K562 (cell line): ENCODE results near the gene RNF213. TPM values are rescaled to one million over a fixed set of nuclear protein-coding genes. Genes with fewer than 3 reads are reported as not detected.

Experiments used
- CHD2 ChIP-seq: IDR thresholded peaks from 2 replicates; pipeline ENCODE4 v1.6.1; 2011; ENCODE audit warnings: low read depth, low read length
- ETV6 ChIP-seq, 3 experiments: fragments of 150-350 bp in 1 of 3; sonication (generic) in 1 of 3; formaldehyde crosslinking in 1 of 3; IDR thresholded peaks; 2 replicates each; pipeline versions ENCODE4 v1.6.1 to v1.8.0; 2014 to 2022; ENCODE audit warnings: borderline replicate concordance in 2 of 3, low read depth in 2 of 3, antibody characterized with exemption in 1 of 3, low read length in 1 of 3, mild to moderate bottlenecking in 1 of 3, missing genetic modification reagents in 1 of 3
- JUND ChIP-seq, 2 experiments: IDR thresholded peaks; 2 replicates in 1 of 2; 3 replicates in 1 of 2; pipeline ENCODE4 v1.6.1; 2011; ENCODE audit warnings: borderline replicate concordance in 2 of 2, low read depth in 2 of 2, low read length in 2 of 2, improper control_type of control experiment in 1 of 2, missing biosample characterization in 1 of 2, missing genetic modification characterization in 1 of 2, missing genetic modification reagents in 1 of 2
- KDM2B ChIP-seq: fragments of 250-450 bp; sonication (Bioruptor Pico); IDR thresholded peaks from 2 replicates; pipeline ENCODE4 v1.8.0; 2021; ENCODE audit warnings: mild to moderate bottlenecking, moderate library complexity
- NR4A1 ChIP-seq, 2 experiments: fragments of 250-450 bp in 1 of 2; fragments of 450-650 bp in 1 of 2; sonication (Bioruptor Pico) in 1 of 2; IDR thresholded peaks; 2 replicates each; pipeline versions ENCODE4 v1.4.0 to v1.6.1; 2016 to 2020; ENCODE audit warnings: mild to moderate bottlenecking in 2 of 2, missing compliant biosample characterization in 1 of 2, missing genetic modification characterization in 1 of 2, moderate library complexity in 1 of 2
- NRF1 ChIP-seq, 2 experiments: fragments of 450-650 bp; IDR thresholded peaks in 1 of 2; conservative IDR thresholded peaks in 1 of 2; 2 replicates each; pipeline ENCODE4 v1.6.1; 2014; ENCODE audit warnings: mild to moderate bottlenecking in 2 of 2
- PCBP1 ChIP-seq: fragments of 200-400 bp; formaldehyde crosslinking; IDR thresholded peaks from 2 replicates; pipeline ENCODE4 v1.6.1; 2018; ENCODE audit warnings: mild to moderate bottlenecking, low read depth, low read length; ENCODE audit not compliant: poor library complexity, severe bottlenecking
- PHF8 ChIP-seq: fragments of 200-600 bp; sonication (generic); IDR thresholded peaks from 2 replicates; pipeline ENCODE4 v1.6.1; 2012; ENCODE audit warnings: mixed run types, mild to moderate bottlenecking, inconsistent platforms, low read length, moderate library complexity, borderline replicate concordance
- RB1 ChIP-seq: fragments of 450-650 bp; IDR thresholded peaks from 2 replicates; pipeline ENCODE4 v1.6.1; 2017; ENCODE audit warnings: low read depth, mild to moderate bottlenecking
- SIN3A ChIP-seq, 2 experiments: fragments of 150-350 bp in 1 of 2; IDR thresholded peaks; 2 replicates each; pipeline ENCODE4 v1.6.1; 2011 to 2016; ENCODE audit warnings: borderline replicate concordance in 2 of 2, low read depth in 2 of 2, low read length in 2 of 2, mild to moderate bottlenecking in 2 of 2, moderate library complexity in 2 of 2; ENCODE audit not compliant: control insufficient read depth in 1 of 2
- SNIP1 ChIP-seq: fragments of 450-650 bp; IDR thresholded peaks from 2 replicates; pipeline ENCODE4 v1.7.1; 2017; ENCODE audit warnings: low read depth, mild to moderate bottlenecking
- SUPT5H ChIP-seq: fragments of 450-650 bp; IDR thresholded peaks from 2 replicates; pipeline ENCODE4 v1.6.1; 2016
- TAL1 ChIP-seq: fragments of 450-650 bp; IDR thresholded peaks from 2 replicates; pipeline ENCODE4 v1.6.1; 2016; ENCODE audit warnings: mild to moderate bottlenecking
- ZNF212 ChIP-seq: fragments of 450-650 bp; formaldehyde crosslinking; IDR thresholded peaks from 2 replicates; pipeline ENCODE4 v1.4.0; 2020; ENCODE audit warnings: mild to moderate bottlenecking
- ZNF583 ChIP-seq: fragments of 250-450 bp; sonication (Bioruptor Pico); IDR thresholded peaks from 2 replicates; pipeline ENCODE4 v1.4.0; 2020
- ZNF644 ChIP-seq: fragments of 200-800 bp; sonication (Bioruptor generic); IDR thresholded peaks from 2 replicates; pipeline ENCODE4 v1.6.1; 2016; ENCODE audit warnings: low read depth, missing genetic modification characterization, missing compliant biosample characterization
- polyA plus RNA-seq, 8 experiments: library from polyadenylated mRNA; depleted of rRNA in 4 of 8; stranded (reverse) in 5 of 8; unstranded in 3 of 8; fragments of >200 nt; fragmentation: Nextera tagmentation in 2 of 8; fragmentation: Illumina TruSeq in 1 of 8; extraction: Ambion mirVana in 2 of 8; extraction: Trizol in 1 of 8; gene quantifications; 2 replicates each; pipeline versions ENCODE4 v1.2.1 to v1.2.3, GENCODE V29; 2011 to 2014; ENCODE audit warnings: inconsistent platforms in 1 of 8, missing spikeins in 1 of 8
- total RNA-seq, 7 experiments: library from RNA; depleted of rRNA in 6 of 7; stranded (reverse); fragments of >200 nt in 6 of 7; fragmentation: Illumina TruSeq in 2 of 7; extraction: Trizol in 2 of 7; gene quantifications; 2 replicates each; pipeline versions ENCODE4 v1.2.1 to v1.2.3, GENCODE V29; 2011 to 2021; ENCODE audit warnings: low replicate concordance in 1 of 7
- TF ChIP-seq, protein P1 (sequence below): fragments of 450-650 bp; IDR thresholded peaks from 2 replicates; pipeline ENCODE4 v1.6.1; 2018; ENCODE audit not compliant: partially characterized antibody
- TF ChIP-seq, protein P2 (sequence below), 2 experiments: fragments of 450-650 bp; conservative IDR thresholded peaks; 2 replicates each; pipeline ENCODE4 v1.6.1; 2017; ENCODE audit warnings: mild to moderate bottlenecking in 2 of 2, moderate library complexity in 2 of 2
- TF ChIP-seq, protein P3 (sequence below): sonication (generic); formaldehyde crosslinking; IDR thresholded peaks from 2 replicates; pipeline ENCODE4 v1.8.0; 2022; ENCODE audit warnings: mild to moderate bottlenecking, missing genetic modification reagents

RNF213 gene
- total and polyA plus RNA-seq, 9 of the 15 experiments (the other 6 are each of a cell fraction or from before 2014, with no cell fraction given): 5.3 to 33.6 (median 17.9) TPM

DNA sequence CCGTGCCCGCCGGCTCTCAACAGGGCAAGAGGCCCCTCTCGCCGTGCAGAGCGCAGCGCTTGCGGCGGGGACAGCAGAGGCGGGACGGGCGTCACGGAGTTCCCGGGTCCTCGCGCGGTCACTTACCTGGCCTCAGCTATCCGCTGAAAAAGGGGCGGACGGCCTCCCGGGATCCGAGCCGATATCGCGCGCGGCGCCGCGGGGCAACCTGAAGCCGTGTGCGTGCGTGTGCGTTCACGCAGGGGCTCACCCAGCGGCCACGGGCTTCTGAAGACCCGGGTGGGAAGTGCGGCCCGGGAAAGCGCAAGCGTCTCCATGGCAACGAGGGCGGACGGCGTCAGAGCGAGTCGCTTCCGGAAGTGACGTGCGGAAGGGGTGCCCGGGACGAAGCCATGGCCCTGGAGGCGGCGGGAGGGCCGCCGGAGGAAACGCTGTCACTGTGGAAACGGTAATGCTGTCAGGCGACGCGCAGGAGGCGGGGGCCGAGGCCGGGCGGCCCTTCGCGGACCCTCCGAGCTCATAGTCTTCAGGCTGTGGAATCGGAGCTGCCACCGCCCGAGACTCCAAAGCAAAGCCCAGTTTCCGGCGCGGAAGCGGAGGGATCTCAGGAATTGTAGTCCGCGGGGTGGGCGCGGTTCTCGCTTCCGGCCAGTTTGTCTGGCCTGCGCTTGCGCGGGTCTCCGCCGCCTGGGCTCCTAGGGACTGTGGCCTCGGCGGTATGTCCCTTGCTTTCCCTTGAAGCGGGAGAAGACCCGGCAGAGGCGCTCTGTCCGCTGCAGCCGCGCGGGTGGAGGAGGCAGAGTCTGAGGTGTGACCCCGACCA is 154.4 kb downstream of the RNF213 start, which contains the start of gene ENDOV (continued):
- TF ChIP-seq SNIP1: no peak
- peak; percentile 56; the same call in 1 of the 2 replicates for TF ChIP-seq JUND (IDR thresholded peaks at IDR 0.05; ENCODE audit: borderline replicate concordance, low read depth, low read length)
- no peak for TF ChIP-seq JUND (tag; IDR thresholded peaks at IDR 0.05; ENCODE audit: borderline replicate concordance, low read depth, low read length)
- TF ChIP-seq PHF8: peak; percentile 79; the same call in 1 of the 2 replicates
- peak; percentile 88 for TF ChIP-seq KDM2B (CRISPR knock-in tag)
- TF ChIP-seq ZNF644 (tag): no peak
- TF ChIP-seq, protein P1, sequence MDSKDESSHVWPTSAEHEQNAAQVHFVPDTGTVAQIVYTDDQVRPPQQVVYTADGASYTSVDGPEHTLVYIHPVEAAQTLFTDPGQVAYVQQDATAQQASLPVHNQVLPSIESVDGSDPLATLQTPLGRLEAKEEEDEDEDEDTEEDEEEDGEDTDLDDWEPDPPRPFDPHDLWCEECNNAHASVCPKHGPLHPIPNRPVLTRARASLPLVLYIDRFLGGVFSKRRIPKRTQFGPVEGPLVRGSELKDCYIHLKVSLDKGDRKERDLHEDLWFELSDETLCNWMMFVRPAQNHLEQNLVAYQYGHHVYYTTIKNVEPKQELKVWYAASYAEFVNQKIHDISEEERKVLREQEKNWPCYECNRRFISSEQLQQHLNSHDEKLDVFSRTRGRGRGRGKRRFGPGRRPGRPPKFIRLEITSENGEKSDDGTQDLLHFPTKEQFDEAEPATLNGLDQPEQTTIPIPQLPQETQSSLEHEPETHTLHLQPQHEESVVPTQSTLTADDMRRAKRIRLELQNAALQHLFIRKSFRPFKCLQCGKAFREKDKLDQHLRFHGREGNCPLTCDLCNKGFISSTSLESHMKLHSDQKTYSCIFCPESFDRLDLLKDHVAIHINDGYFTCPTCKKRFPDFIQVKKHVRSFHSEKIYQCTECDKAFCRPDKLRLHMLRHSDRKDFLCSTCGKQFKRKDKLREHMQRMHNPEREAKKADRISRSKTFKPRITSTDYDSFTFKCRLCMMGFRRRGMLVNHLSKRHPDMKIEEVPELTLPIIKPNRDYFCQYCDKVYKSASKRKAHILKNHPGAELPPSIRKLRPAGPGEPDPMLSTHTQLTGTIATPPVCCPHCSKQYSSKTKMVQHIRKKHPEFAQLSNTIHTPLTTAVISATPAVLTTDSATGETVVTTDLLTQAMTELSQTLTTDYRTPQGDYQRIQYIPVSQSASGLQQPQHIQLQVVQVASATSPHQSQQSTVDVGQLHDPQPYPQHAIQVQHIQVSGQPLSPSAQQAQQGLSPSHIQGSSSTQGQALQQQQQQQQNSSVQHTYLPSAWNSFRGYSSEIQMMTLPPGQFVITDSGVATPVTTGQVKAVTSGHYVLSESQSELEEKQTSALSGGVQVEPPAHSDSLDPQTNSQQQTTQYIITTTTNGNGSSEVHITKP: peak; percentile 90
- peak; percentile 98 for TF ChIP-seq NRF1 (conservative IDR thresholded peaks at IDR 0.05 in 1 of 2, IDR thresholded peaks at IDR 0.05 in 1 of 2)
- peak; percentile 97 for TF ChIP-seq PCBP1
- no peak for TF ChIP-seq TAL1
- no peak for TF ChIP-seq NR4A1 (CRISPR knock-in tag; IDR thresholded peaks at IDR 0.05)
- 0 out of 2 replicates have a peak, but pooled peaks have one; percentile 54 for TF ChIP-seq NR4A1 (tag; IDR thresholded peaks at IDR 0.05)
- TF ChIP-seq ZNF583 (CRISPR knock-in tag): 0 out of 2 replicates have a peak, but pooled peaks have one; percentile 7
- TF ChIP-seq RB1: peak; percentile 37; the same call in 1 of the 2 replicates
- TF ChIP-seq, protein P2, sequence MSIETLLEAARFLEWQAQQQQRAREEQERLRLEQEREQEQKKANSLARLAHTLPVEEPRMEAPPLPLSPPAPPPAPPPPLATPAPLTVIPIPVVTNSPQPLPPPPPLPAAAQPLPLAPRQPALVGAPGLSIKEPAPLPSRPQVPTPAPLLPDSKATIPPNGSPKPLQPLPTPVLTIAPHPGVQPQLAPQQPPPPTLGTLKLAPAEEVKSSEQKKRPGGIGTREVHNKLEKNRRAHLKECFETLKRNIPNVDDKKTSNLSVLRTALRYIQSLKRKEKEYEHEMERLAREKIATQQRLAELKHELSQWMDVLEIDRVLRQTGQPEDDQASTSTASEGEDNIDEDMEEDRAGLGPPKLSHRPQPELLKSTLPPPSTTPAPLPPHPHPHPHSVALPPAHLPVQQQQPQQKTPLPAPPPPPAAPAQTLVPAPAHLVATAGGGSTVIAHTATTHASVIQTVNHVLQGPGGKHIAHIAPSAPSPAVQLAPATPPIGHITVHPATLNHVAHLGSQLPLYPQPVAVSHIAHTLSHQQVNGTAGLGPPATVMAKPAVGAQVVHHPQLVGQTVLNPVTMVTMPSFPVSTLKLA (conservative IDR thresholded peaks at IDR 0.05): peak; percentile 92 to 97
- TF ChIP-seq CHD2: peak; percentile 86
- TF ChIP-seq, protein P3, sequence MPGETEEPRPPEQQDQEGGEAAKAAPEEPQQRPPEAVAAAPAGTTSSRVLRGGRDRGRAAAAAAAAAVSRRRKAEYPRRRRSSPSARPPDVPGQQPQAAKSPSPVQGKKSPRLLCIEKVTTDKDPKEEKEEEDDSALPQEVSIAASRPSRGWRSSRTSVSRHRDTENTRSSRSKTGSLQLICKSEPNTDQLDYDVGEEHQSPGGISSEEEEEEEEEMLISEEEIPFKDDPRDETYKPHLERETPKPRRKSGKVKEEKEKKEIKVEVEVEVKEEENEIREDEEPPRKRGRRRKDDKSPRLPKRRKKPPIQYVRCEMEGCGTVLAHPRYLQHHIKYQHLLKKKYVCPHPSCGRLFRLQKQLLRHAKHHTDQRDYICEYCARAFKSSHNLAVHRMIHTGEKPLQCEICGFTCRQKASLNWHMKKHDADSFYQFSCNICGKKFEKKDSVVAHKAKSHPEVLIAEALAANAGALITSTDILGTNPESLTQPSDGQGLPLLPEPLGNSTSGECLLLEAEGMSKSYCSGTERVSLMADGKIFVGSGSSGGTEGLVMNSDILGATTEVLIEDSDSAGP (CRISPR knock-in tag): no peak
- no peak for TF ChIP-seq ZNF212 (CRISPR knock-in tag)
- TF ChIP-seq SUPT5H: peak; percentile 72
- TF ChIP-seq SIN3A (IDR thresholded peaks at IDR 0.05; ENCODE audit: borderline replicate concordance in 2 of 2, control insufficient read depth in 1 of 2, low read depth in 2 of 2, low read length in 2 of 2): peak; percentile 72 to 90; a peak in 3 of 4 replicates
- TF ChIP-seq ETV6 (IDR thresholded peaks at IDR 0.05; ENCODE audit: borderline replicate concordance in 1 of 2, low read depth in 2 of 2, low read length in 1 of 2): no peak
- no peak for TF ChIP-seq ETV6 (CRISPR knock-in tag; IDR thresholded peaks at IDR 0.05; ENCODE audit: borderline replicate concordance)
